EL (cell line): ENCODE data around the gene ILDR1.
"Not testable (repeated sequence)": the region's sequence is repeated elsewhere in the genome, so short reads cannot be mapped to it uniquely, and the experiment has no call there.

ENCODE experiments used
- DNase-seq: peaks from one replicate; pipeline ENCODE4 v3.0.0-alpha.2; 2016

The ILDR1 gene

GRCh38 chr3:121938141-121938855, 83.7 kb downstream of the ILDR1 start:
- DNase-seq, result not testable (repeated sequence)
